PC-9 (cell line): Measurements from ENCODE around the gene MAPK8IP3. TPM values are rescaled to one million over a fixed set of nuclear protein-coding genes. Genes with fewer than 3 reads are reported as not detected.

ENCODE experiments used
- BruUV-seq: library from RNA; stranded (reverse); fragments of 400-500 nt; replicated peaks from 2 replicates; lab custom pipeline; 2021; lab: Mats Ljungman, UMichigan
- CTCF ChIA-PET: fragments of 300-600 bp; sonication (Branson Sonifier 250); formaldehyde crosslinking; loops from one replicate; lab custom pipeline; 2022; ENCODE audit warnings: antibody characterized with exemption; lab: Charles Lee
- POLR2A ChIA-PET: fragments of 300-600 bp; sonication (Branson Sonifier 250); formaldehyde crosslinking; loops from one replicate; lab custom pipeline; 2022; ENCODE audit warnings: antibody characterized with exemption; ENCODE audit not compliant: unreplicated experiment; lab: Charles Lee
- DNase-seq, 2 experiments: peaks; one replicate each; pipeline versions ENCODE4 v3.0.0 to v3.0.0-alpha.2; 2015 to 2022; ENCODE audit warnings: mixed read lengths in 1 of 2
- H2AFZ ChIP-seq: fragments of 200-600 bp; sonication (generic); 2 replicates; pipeline ENCODE4 v1.8.1; 2017; ENCODE audit warnings: antibody characterized with exemption
- H3F3A ChIP-seq: fragments of 200-600 bp; sonication (generic); 2 replicates; pipeline ENCODE4 v1.8.1; 2017; ENCODE audit warnings: antibody characterized with exemption, mild to moderate bottlenecking, low read depth; ENCODE audit not compliant: insufficient read depth
- H3K27ac ChIP-seq: fragments of 200-600 bp; sonication (generic); 2 replicates; pipeline ENCODE4 v1.6.1; 2016; ENCODE audit warnings: mixed run types
- H3K27me3 ChIP-seq: fragments of 200-600 bp; sonication (generic); 2 replicates; pipeline ENCODE4 v1.6.1; 2016; ENCODE audit warnings: low read depth, mixed run types; ENCODE audit not compliant: insufficient read depth
- H3K36me3 ChIP-seq: fragments of 200-600 bp; sonication (generic); 2 replicates; pipeline ENCODE4 v1.6.1; 2016; ENCODE audit warnings: low read depth, mixed run types
- H3K4me1 ChIP-seq: fragments of 200-600 bp; sonication (generic); replicated peaks from 2 replicates; pipeline ENCODE4 v1.6.1; 2016; ENCODE audit warnings: mixed run types; ENCODE audit not compliant: insufficient read depth
- H3K4me2 ChIP-seq: fragments of 200-600 bp; sonication (generic); 2 replicates; pipeline ENCODE4 v1.6.1; 2017; ENCODE audit warnings: mixed run types
- H3K4me3 ChIP-seq: fragments of 200-600 bp; sonication (generic); 2 replicates; pipeline ENCODE4 v1.6.1; 2016; ENCODE audit warnings: mixed run types
- H3K79me2 ChIP-seq: fragments of 200-600 bp; sonication (generic); 2 replicates; pipeline ENCODE4 v1.6.1; 2017; ENCODE audit warnings: low read depth, mixed run types
- H3K9me2 ChIP-seq: fragments of 200-600 bp; sonication (generic); 2 replicates; pipeline ENCODE4 v1.8.1; 2017; ENCODE audit warnings: mild to moderate bottlenecking; ENCODE audit not compliant: insufficient read depth
- H3K9me3 ChIP-seq: fragments of 200-600 bp; sonication (generic); 2 replicates; pipeline ENCODE4 v1.8.1; 2016; ENCODE audit warnings: low read depth; ENCODE audit not compliant: insufficient read depth
- H4K20me1 ChIP-seq: fragments of 200-600 bp; sonication (generic); 2 replicates; pipeline ENCODE4 v1.8.1; 2017; ENCODE audit not compliant: insufficient read depth
- EZH2 ChIP-seq: fragments of 200-600 bp; sonication (generic); IDR thresholded peaks from 2 replicates; pipeline ENCODE4 v1.8.0; 2017; ENCODE audit warnings: antibody characterized with exemption, low read depth
- intact Hi-C: fragments of 100-400 bp; cut with micrococcal nuclease; formaldehyde crosslinking; loops from one replicate; pipeline ENCODE4 v1.10.0; 2022; ENCODE audit not compliant: unreplicated experiment
- total RNA-seq: library from RNA; stranded (reverse); gene quantifications from 2 replicates; pipeline ENCODE4 v1.2.3, GENCODE V29; 2021
- TF ChIP-seq, protein P1 (sequence below): fragments of 200-600 bp; sonication (generic); conservative IDR thresholded peaks from 2 replicates; pipeline ENCODE4 v1.6.1; 2017; ENCODE audit warnings: mixed run types, antibody characterized with exemption, mild to moderate bottlenecking, moderate library complexity

MAPK8IP3 gene
- total RNA-seq, 1 experiment from 2014 or later: 125 TPM

- H2AFZ ChIP-seq: no peak overlapping the region
- 0 out of 2 replicates have a peak, but pooled peaks cover under 1% of the 10 kb centered on the region for H3K4me1 ChIP-seq
- no peak overlapping the region for H3K4me2 ChIP-seq
- ChIA-PET CTCF (no interaction called here), POLR2A (no interaction called here)
- H3K79me2 ChIP-seq: no peaks in the 10 kb centered on the region
- H3K4me3 ChIP-seq: no peak overlapping the region
- no peak overlapping the region for H3K27ac ChIP-seq
- 0 out of 2 replicates have a peak, but pooled peaks cover 6% of the 10 kb centered on the region for H3F3A ChIP-seq
- no peaks in the 10 kb centered on the region for H3K9me2 ChIP-seq
- intact Hi-C loops: no loop called here
- no peaks in the 10 kb centered on the region for H3K27me3 ChIP-seq
- no TSS peak for BruUV-seq
- H3K9me3 ChIP-seq: no peaks in the 10 kb centered on the region
- TF ChIP-seq, protein P1, sequence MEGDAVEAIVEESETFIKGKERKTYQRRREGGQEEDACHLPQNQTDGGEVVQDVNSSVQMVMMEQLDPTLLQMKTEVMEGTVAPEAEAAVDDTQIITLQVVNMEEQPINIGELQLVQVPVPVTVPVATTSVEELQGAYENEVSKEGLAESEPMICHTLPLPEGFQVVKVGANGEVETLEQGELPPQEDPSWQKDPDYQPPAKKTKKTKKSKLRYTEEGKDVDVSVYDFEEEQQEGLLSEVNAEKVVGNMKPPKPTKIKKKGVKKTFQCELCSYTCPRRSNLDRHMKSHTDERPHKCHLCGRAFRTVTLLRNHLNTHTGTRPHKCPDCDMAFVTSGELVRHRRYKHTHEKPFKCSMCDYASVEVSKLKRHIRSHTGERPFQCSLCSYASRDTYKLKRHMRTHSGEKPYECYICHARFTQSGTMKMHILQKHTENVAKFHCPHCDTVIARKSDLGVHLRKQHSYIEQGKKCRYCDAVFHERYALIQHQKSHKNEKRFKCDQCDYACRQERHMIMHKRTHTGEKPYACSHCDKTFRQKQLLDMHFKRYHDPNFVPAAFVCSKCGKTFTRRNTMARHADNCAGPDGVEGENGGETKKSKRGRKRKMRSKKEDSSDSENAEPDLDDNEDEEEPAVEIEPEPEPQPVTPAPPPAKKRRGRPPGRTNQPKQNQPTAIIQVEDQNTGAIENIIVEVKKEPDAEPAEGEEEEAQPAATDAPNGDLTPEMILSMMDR: no peak
- no peak for TF ChIP-seq EZH2
- no peak for DNase-seq
- H3K36me3 ChIP-seq: no peaks in the 10 kb centered on the region
- H4K20me1 ChIP-seq: no peaks in the 10 kb centered on the region
These were observed 59.0 kb downstream of the MAPK8IP3 start for GRCh38 chr16:1764971-1765370.

- H3K36me3 ChIP-seq: no peaks in the 10 kb centered on the region
- no peak for DNase-seq
- H3K4me2 ChIP-seq: no peak overlapping the region
- no peak overlapping the region for H3K27ac ChIP-seq
- 0 out of 2 replicates have a peak, but pooled peaks cover 12% of the 10 kb centered on the region for H3F3A ChIP-seq
- H4K20me1 ChIP-seq: no peaks in the 10 kb centered on the region
- peaks cover 9% of the 10 kb centered on the region for H3K4me1 ChIP-seq
- intact Hi-C loops: no loop called here
- H3K9me3 ChIP-seq: no peaks in the 10 kb centered on the region
- H2AFZ ChIP-seq: no peak overlapping the region
- POLR2A ChIA-PET: no interaction called here
- TF ChIP-seq EZH2: no peak
- no TSS peak for BruUV-seq
- 0 out of 2 replicates have a peak, but pooled peaks cover 4% of the 10 kb centered on the region for H3K79me2 ChIP-seq
- no peaks in the 10 kb centered on the region for H3K27me3 ChIP-seq
- CTCF ChIA-PET: no interaction called here
- no peaks in the 10 kb centered on the region for H3K9me2 ChIP-seq
- no peak overlapping the region for H3K4me3 ChIP-seq
These were observed 59.8 kb downstream of the MAPK8IP3 start for GRCh38 chr16:1765826-1766225.

- CTCF ChIA-PET: no interaction called here
- Histone ChIP-seq H3K4me3 (no peak overlapping the region), H3K27ac (no peak overlapping the region), H4K20me1 (no peaks in the 10 kb centered on the region), H3K4me2 (no peak overlapping the region), H3K36me3 (no peaks in the 10 kb centered on the region), H3K9me3 (no peaks in the 10 kb centered on the region), H3K9me2 (no peaks in the 10 kb centered on the region), H3F3A (0 out of 2 replicates have a peak, but pooled peaks cover 12% of the 10 kb centered on the region), H3K79me2 (0 out of 2 replicates have a peak, but pooled peaks cover 4% of the 10 kb centered on the region), H3K27me3 (no peaks in the 10 kb centered on the region), H3K4me1 (peaks cover 9% of the 10 kb centered on the region), H2AFZ (no peak overlapping the region)
- BruUV-seq: no TSS peak
- POLR2A ChIA-PET: no interaction called here
- DNase-seq: no peak
- intact Hi-C loops: no loop called here
- TF ChIP-seq, protein P1: no peak
- no peak for TF ChIP-seq EZH2
These were observed 60.2 kb downstream of the MAPK8IP3 start for GRCh38 chr16:1766231-1766630.

GRCh38 chr16:1766701-1767100 is 60.7 kb downstream of the MAPK8IP3 start:
- Histone ChIP-seq H4K20me1 (no peaks in the 10 kb centered on the region), H3F3A (peaks cover 12% of the 10 kb centered on the region; the same call in 1 of the 2 replicates), H3K27ac (no peak overlapping the region), H3K4me3 (no peak overlapping the region), H3K9me2 (no peaks in the 10 kb centered on the region), H3K36me3 (no peaks in the 10 kb centered on the region), H3K27me3 (no peaks in the 10 kb centered on the region), H2AFZ (no peak overlapping the region), H3K9me3 (no peaks in the 10 kb centered on the region), H3K4me2 (no peak overlapping the region), H3K79me2 (peaks cover 4% of the 10 kb centered on the region; the same call in 1 of the 2 replicates), H3K4me1 (peaks cover 9% of the 10 kb centered on the region)
- TF ChIP-seq, protein P1: no peak
- TF ChIP-seq EZH2: no peak
- ChIA-PET POLR2A (no interaction called here), CTCF (no interaction called here)
- BruUV-seq: no TSS peak
- DNase-seq: no peak
- intact Hi-C loops: no loop called here
